Body of pancreas (tissue), 4 donors: ENCODE results near the gene THAP12.

Experiments
- POLR2A ChIP-seq, 3 donors: fragments of 450-650 bp; IDR thresholded peaks; one replicate each; pipeline ENCODE4 v1.6.1; 2016; ENCODE audit warnings: antibody characterized with exemption in 3 of 3, mild to moderate bottlenecking in 2 of 3
- TF ChIP-seq, protein P1 (sequence below), 7 experiments: fragments of 450-650 bp in 4 of 7; fragments of 200-600 bp in 3 of 7; sonication (generic) in 3 of 7; IDR thresholded peaks; one replicate each; pipeline ENCODE4 v1.5.1; 2016 to 2019; ENCODE audit warnings: antibody characterized with exemption in 7 of 7

DNA sequence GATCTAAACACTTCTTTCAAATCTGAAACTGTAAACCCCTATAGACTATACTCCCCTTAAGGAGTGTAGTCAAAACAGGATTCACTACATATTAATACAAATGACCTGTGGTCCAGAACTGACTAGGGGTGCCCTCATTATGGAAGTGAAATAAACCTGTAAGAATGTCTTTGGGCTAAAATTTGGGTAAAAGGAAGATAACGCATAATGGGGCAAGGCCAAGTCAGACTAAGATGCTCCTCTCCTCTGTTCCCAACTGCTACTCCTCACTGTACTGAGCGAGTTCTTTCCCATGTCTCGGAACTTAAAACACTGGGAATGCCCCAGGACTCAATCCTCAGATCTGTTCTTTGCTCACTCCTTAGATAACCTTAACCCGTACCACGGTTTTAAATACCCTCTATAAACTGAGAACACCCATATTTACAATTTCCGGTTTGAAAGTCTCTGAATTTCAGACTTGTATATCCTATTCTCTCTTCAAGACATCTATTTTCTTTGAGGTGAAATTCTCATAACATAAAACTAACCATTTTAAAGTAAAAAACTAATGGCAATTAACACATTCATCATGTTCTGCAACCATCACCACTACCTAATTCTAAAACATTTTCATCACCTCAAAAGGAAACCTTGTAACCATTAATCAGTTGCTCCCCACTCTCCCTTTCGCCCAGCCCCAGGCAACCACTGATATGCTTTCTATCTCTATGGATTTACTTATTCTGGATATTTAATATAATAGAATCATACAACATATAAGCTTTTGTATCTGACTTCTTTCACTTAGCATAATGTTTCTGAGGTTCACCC is 4.0 kb downstream of the THAP12 start:
- TF ChIP-seq POLR2A (IDR thresholded peaks at IDR 0.05): no peak
- TF ChIP-seq, protein P1, sequence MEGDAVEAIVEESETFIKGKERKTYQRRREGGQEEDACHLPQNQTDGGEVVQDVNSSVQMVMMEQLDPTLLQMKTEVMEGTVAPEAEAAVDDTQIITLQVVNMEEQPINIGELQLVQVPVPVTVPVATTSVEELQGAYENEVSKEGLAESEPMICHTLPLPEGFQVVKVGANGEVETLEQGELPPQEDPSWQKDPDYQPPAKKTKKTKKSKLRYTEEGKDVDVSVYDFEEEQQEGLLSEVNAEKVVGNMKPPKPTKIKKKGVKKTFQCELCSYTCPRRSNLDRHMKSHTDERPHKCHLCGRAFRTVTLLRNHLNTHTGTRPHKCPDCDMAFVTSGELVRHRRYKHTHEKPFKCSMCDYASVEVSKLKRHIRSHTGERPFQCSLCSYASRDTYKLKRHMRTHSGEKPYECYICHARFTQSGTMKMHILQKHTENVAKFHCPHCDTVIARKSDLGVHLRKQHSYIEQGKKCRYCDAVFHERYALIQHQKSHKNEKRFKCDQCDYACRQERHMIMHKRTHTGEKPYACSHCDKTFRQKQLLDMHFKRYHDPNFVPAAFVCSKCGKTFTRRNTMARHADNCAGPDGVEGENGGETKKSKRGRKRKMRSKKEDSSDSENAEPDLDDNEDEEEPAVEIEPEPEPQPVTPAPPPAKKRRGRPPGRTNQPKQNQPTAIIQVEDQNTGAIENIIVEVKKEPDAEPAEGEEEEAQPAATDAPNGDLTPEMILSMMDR (IDR thresholded peaks at IDR 0.05): no peak
